ENCODE measurements around the gene TF. TPM values are rescaled to one million over a fixed set of nuclear protein-coding genes. Genes with fewer than 3 reads are reported as not detected.

Gene TF
- total and polyA plus RNA-seq, 12 donors: 0.24 to 11.6 (median 3.5) TPM

- no peak overlapping the region for H3K27ac ChIP-seq
- ATAC-seq: no peak
- no peak for DNase-seq
- peaks cover 0 to 27% (median 14%) of the 10 kb centered on the region in 7 donors for H3K27me3 ChIP-seq
- no peak overlapping the region for H3K4me3 ChIP-seq
- intact Hi-C loops (cut with DNase I): no loop called here
- H3K36me3 ChIP-seq: no peaks in the 10 kb centered on the region
- no peak for TF ChIP-seq CTCF (IDR thresholded peaks at IDR 0.05)
- no peaks in the 10 kb centered on the region for H3K4me1 ChIP-seq
- no peaks in the 10 kb centered on the region for H3K9me3 ChIP-seq
These were observed 35.4 kb downstream of the TF start for GRCh38 chr3:133781570-133781969.

- ATAC-seq (no peak), DNase-seq (no peak)
- 68 to 90% methylated on average over 2 of the region's 2 CpGs for WGBS, 2 donors
- Histone ChIP-seq H3K4me1 (no peaks in the 10 kb centered on the region), H3K27me3 (peaks cover 0 to 27% (median 14%) of the 10 kb centered on the region in 7 donors), H3K9me3 (no peaks in the 10 kb centered on the region), H3K4me3 (no peak overlapping the region), H3K27ac (no peak overlapping the region), H3K36me3 (no peaks in the 10 kb centered on the region)
- TF ChIP-seq CTCF (IDR thresholded peaks at IDR 0.05): no peak
- intact Hi-C loops (cut with DNase I): no loop called here
These were observed 36.3 kb downstream of the TF start for GRCh38 chr3:133782454-133782853.

GRCh38 chr3:133783762-133784161 lies 37.6 kb downstream of the TF start:
- TF ChIP-seq CTCF (IDR thresholded peaks at IDR 0.05): no peak
- ATAC-seq (no peak), DNase-seq (no peak)
- Histone ChIP-seq H3K27ac (no peak overlapping the region), H3K4me3 (no peak overlapping the region), H3K27me3 (peaks cover 0 to 27% (median 14%) of the 10 kb centered on the region in 7 donors), H3K9me3 (no peaks in the 10 kb centered on the region), H3K36me3 (no peaks in the 10 kb centered on the region), H3K4me1 (no peaks in the 10 kb centered on the region)
- intact Hi-C loops (cut with DNase I): no loop called here
- WGBS, 2 donors: 28 to 63% methylated on average over 32 of the region's 32 CpGs

GRCh38 chr3:133788024-133788423 lies 41.8 kb downstream of the TF start:
- no peak for TF ChIP-seq CTCF (IDR thresholded peaks at IDR 0.05)
- Histone ChIP-seq H3K9me3 (peaks cover 0 to 27% (median 8%) of the 10 kb centered on the region in 11 donors), H3K4me3 (no peak overlapping the region), H3K27ac (no peak overlapping the region), H3K36me3 (no peaks in the 10 kb centered on the region), H3K4me1 (no peaks in the 10 kb centered on the region), H3K27me3 (peaks cover 0 to 12% (median 7%) of the 10 kb centered on the region in 7 donors)
- intact Hi-C loops (cut with DNase I): no loop called here
- WGBS, 2 donors: 79 to 81% methylated on average over 2 of the region's 2 CpGs
- no peak for DNase-seq
- no peak for ATAC-seq

All from heart right ventricle (tissue), 16 donors.